T-helper 2 cell treated with Interferon-gamma antibody and Interleukin-4, amounts not matched to agents 5 μg/mL and 100 μg/mL, for 36 hours (primary cell): ENCODE results near the gene SULF2.

Experiments
- DNase-seq: peaks from one replicate; pipeline ENCODE4 v3.0.0; 2021; ENCODE audit warnings: low spot score
- H3K27ac Mint-ChIP-seq: one replicate; pipeline ENCODE4 v1.8.0; 2021; ENCODE audit warnings: mild to moderate bottlenecking, mixed read lengths
- H3K27me3 Mint-ChIP-seq: one replicate; pipeline ENCODE4 v1.8.0; 2021; ENCODE audit warnings: low read depth, mixed read lengths
- H3K36me3 Mint-ChIP-seq: one replicate; pipeline ENCODE4 v1.8.0; 2021; ENCODE audit warnings: low read depth, mixed read lengths
- H3K4me1 Mint-ChIP-seq: one replicate; pipeline ENCODE4 v1.8.0; 2021; ENCODE audit warnings: low read depth, mixed read lengths
- H3K4me3 Mint-ChIP-seq: one replicate; pipeline ENCODE4 v1.8.0; 2022; ENCODE audit warnings: mild to moderate bottlenecking, moderate library complexity, mixed read lengths
- H3K9me3 Mint-ChIP-seq: one replicate; pipeline ENCODE4 v1.8.0; 2021; ENCODE audit warnings: mixed read lengths

SULF2 gene

DNA sequence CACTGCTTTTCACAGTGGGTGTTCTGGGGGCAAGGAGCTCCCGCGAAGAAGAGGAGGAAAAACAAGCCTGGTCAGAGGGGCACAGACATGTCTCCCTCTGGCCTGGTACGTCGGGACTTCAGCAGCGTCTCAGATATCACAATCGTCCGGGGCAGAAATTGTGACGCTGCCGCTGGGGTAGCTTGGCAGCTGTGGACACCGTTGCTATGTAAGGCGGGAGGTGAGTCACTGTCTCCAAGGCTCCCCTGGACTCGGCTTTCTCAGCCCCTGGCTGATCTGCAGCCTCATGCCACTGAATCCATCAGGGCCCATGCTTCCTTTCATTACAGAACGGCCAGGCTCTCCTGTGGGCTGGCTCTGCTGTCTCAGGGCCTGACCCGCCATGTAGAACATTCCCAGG is 98.7 kb downstream of the SULF2 start:
- no peak for DNase-seq
- peaks cover 8% of the 10 kb centered on the region for H3K27me3 Mint-ChIP-seq

DNA sequence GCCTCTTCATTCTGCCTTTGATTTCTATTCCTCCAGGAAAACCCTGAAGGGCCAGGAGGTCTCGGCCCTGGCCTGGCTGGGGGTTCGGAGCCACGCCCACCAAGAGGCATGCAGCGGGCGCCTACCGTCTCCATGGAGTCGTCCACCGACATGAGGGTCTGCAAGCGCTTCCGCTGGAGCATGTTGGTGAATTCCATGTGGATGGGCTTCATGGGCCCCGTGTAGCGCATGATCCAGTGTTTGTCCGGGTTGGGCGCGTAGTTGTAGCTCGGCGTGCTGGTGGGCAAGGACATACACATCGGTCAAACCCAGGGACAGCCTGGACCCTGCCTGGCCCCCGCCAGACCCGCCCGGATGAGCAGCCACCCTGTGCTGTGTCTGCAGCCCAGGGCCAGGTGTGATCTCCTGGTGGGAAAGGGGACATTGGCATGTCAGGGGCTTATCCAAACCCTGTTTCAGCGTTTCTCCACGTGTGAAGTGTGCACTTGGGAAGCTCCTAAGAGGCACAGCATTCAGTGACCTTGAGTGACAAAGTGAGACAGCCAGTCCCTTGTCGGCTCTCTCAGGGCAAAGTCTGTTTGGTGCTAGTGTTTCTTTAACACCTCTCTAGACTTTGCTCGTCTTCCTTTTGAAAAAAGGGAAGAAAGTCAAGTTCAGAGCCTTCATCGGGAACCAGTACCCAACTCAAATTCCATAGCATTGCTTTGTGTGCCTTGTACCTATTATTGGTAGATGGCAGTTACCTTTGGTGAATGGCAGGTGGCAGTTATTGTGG is 100.8 kb downstream of the SULF2 start:
- no peaks in the 10 kb centered on the region for H3K36me3 Mint-ChIP-seq
- no peak for DNase-seq
- H3K9me3 Mint-ChIP-seq: no peaks in the 10 kb centered on the region
- no peak overlapping the region for H3K4me3 Mint-ChIP-seq
- no peaks in the 10 kb centered on the region for H3K4me1 Mint-ChIP-seq
- no peaks in the 10 kb centered on the region for H3K27me3 Mint-ChIP-seq
- no peak overlapping the region for H3K27ac Mint-ChIP-seq

More for the DNA sequence above, 98.7 kb downstream of the SULF2 start:
- Mint-ChIP-seq H3K4me3 (no peak overlapping the region), H3K27ac (no peak overlapping the region), H3K9me3 (no peaks in the 10 kb centered on the region), H3K4me1 (no peaks in the 10 kb centered on the region), H3K36me3 (no peaks in the 10 kb centered on the region)

DNA sequence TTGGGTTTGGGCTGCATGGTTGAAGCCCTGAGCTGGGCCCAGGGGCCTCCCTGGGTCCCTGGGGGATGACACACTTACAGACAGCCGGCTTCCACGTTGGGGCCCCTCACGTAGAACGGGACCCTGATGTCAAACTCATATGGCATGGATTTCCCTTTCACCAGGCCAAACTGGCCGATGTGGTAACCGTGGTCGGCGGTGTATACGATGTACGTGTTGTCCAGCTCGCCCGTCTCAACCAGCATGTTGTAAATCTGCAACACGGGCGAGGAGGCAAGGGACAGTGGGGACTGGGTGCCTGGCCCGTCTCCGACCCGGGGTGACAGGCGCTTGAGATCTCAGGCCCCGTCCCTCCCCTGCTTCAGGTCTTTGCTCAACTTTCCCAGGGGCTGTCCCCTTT is 102.4 kb downstream of the SULF2 start:
- DNase-seq: no peak
- Mint-ChIP-seq H3K27ac (no peak overlapping the region), H3K4me3 (no peak overlapping the region), H3K27me3 (no peaks in the 10 kb centered on the region), H3K4me1 (no peaks in the 10 kb centered on the region), H3K36me3 (no peaks in the 10 kb centered on the region), H3K9me3 (no peaks in the 10 kb centered on the region)

DNA sequence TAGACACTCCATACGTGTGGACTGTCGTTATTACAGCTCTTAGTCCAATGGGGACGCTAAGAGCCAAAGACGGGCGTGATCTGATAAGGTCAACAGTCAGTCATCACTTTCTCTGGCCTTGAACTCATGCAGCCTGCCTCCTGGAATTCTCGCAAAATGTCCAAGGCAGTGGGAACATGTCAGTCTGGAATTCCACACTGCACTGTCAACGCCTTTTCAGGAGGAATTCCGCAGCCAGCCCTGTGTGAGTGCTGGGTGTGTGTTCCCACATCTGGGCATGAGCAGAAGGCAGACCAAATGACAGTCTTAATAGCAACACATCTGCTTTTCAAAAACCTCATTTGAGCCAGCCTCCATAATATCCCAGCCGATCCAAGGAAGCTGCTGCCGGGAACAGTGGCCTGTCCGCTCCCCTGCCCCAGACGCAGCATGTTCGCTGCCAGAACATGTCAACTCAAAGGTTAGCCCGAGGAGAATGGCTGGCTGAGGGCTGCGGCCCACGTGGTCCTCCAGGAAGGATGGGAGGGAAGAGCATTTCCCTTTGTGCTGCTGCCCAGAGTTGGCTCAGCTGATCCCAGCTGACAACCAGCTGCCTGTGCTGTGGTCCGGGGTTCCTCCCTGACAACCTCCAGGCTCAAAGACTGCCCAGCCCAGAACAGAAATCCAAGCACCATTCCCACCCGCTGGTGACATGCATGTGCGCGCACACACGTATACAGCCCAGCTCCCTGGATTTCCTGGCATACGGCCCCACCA is 103.1 kb downstream of the SULF2 start:
- H3K4me3 Mint-ChIP-seq: no peak overlapping the region
- no peak overlapping the region for H3K27ac Mint-ChIP-seq
- no peaks in the 10 kb centered on the region for H3K27me3 Mint-ChIP-seq
- DNase-seq: no peak
- H3K36me3 Mint-ChIP-seq: no peaks in the 10 kb centered on the region
- H3K9me3 Mint-ChIP-seq: no peaks in the 10 kb centered on the region
- H3K4me1 Mint-ChIP-seq: no peaks in the 10 kb centered on the region

DNA sequence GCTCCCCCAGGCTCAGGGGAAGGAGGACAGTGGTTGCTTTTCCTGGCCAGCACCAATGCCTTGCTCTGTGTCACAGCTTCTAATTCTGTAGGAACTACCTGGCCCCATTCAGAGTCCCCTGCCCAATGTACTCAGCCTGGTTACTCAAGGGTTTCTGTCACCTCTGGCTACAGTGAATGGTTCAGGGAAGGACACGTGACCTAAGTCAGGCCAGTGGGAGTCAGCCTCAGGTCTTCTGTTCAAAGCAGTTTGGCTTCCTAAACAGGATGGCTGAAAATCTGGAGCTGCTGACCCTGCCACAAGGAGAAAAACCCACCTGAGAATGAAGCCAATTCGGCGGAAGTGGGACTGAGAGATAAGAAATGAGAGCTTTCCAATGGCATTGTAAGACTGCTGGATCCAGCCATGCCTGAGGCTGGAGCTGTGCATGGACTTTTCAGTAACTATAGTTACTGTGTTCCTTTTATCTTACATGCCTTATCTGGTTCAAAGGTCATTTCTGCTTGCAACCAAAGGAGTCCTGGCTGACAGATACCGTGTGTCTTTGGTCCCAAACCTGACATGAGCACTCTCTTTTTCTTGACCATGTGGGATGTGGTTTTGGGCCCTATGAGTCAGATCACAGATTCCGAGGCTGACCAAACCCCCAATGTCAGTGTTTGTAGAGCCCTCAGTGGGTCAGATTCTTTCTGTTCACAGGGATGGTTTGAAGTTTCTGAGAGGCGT is 104.3 kb downstream of the SULF2 start:
- Mint-ChIP-seq H3K27ac (no peak overlapping the region), H3K36me3 (no peaks in the 10 kb centered on the region), H3K9me3 (no peaks in the 10 kb centered on the region), H3K27me3 (no peaks in the 10 kb centered on the region), H3K4me3 (no peak overlapping the region), H3K4me1 (no peaks in the 10 kb centered on the region)
- DNase-seq: no peak

DNA sequence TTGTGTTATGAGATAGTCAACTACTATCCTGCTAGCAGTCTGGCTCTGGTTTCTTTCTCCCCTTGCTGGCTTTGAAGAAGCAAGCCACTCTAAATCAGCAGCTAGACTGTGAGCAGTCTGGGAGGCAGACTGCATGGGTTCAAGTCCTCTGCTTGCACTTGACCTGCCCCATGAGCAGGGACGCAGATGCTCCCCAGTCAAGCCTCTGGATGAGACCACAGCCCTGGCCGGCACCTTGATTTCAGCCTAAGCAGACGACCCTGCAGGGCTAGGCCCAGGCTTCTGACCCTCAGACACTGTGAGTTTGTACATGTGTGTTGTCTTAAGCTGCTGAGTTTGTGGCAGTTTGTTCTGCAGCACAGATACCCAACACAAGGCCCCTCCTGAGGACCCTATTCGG is 105.8 kb downstream of the SULF2 start:
- Mint-ChIP-seq H3K4me1 (no peaks in the 10 kb centered on the region), H3K9me3 (no peaks in the 10 kb centered on the region), H3K36me3 (no peaks in the 10 kb centered on the region), H3K27ac (no peak overlapping the region), H3K27me3 (no peaks in the 10 kb centered on the region), H3K4me3 (no peak overlapping the region)
- no peak for DNase-seq

DNA sequence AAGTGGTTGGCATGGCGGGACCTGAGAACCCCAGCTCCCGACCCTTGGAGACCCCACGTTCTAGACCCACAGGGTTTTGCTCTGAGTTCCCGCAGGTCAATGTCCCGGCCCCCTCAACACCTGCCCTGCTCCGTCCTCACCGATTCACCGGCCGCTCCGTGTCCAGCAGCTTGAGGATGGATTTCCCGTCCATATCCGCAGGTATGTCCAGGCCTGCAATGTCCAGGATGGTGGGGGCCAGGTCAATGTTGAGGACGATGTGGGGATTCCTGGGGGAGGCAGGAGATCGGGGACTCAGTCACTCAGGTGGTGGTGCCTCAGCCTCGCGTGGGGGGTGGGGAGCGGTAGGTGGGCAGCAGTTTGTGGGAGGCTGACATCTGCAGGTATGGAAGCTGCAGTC is 106.7 kb downstream of the SULF2 start:
- Mint-ChIP-seq H3K4me3 (no peak overlapping the region), H3K4me1 (no peaks in the 10 kb centered on the region), H3K27ac (no peak overlapping the region), H3K27me3 (no peaks in the 10 kb centered on the region), H3K9me3 (no peaks in the 10 kb centered on the region), H3K36me3 (no peaks in the 10 kb centered on the region)
- DNase-seq: no peak

DNA sequence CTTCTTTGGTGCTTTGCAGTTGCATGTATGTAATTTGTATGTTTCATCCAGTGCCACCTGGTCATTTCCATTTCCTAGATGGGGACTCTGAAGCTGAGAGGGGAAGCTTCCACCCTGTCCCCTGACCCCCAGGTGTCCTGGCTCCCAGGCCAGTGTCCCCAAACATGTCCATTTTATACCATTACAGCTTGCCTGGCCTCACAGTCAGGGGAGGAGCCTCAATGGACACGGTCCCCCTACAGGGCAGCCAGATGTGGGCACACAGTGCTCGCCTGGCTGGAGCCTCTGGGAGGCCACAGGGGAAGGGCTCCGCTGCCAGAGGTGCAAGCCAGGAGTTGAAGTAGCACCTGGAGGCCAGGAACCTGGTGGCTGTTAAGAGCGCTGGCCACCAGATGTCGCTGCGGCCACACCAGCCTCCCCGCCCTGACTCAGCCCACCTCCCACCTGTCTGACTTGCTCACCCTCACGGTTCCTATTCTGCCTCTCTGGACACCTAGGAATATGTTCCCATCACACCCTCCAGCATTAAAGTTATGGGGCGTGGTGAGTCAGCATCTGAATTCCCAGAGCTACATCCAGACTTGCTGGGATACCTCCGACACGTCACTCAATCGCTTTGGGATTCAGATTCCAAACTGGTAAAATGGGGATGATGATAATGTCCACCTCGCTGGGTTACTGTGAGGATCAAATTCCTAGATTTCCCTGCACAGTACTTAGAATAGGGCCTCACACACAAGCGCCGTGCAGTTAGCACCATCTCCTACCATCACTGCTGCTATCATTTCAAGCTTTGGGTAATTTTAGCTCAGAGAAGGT is 107.4 kb downstream of the SULF2 start:
- Mint-ChIP-seq H3K27ac (no peak overlapping the region), H3K36me3 (no peaks in the 10 kb centered on the region)
- peak; percentile 43 for DNase-seq

DNA sequence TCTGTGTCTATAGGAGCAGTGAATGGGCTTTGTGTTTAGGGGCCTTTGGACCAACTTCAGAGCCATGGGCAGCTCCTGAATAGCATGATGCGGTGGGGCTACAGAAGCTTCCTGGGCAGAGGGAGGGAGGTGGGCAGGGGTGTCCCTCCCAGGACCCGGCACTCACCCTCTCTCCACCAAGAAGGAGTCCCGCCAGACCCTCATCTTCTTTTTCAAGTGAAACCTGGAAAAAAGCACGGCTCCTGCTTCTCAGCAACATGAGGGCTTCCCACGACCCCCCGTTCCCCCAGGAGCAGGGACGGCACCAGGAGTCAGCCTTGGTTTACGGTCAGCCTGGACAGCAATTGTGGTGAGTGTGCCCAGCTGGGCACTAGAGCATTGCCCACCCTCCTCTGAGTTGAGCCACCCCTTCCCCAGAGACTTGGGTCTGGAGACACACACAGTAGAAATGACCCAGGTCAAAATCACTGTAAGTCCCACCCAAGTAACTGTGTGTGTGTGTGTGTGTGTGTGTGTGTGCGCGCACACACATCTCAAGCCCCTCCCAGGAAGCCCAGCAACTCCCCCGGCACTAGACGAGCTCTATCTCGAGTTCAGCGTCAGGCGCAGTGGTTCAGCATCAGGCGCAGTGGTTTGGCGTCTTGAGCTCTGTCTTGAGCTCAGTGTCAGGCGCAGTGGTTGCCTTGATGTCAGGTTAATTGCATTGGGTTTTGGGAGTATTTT is 108.2 kb downstream of the SULF2 start:
- no peak for DNase-seq
- Mint-ChIP-seq H3K36me3 (no peaks in the 10 kb centered on the region), H3K27ac (no peak overlapping the region)

More for the DNA sequence above, 107.4 kb downstream of the SULF2 start:
- Mint-ChIP-seq H3K4me1 (no peaks in the 10 kb centered on the region), H3K4me3 (no peak overlapping the region), H3K27me3 (no peaks in the 10 kb centered on the region), H3K9me3 (no peaks in the 10 kb centered on the region)

DNA sequence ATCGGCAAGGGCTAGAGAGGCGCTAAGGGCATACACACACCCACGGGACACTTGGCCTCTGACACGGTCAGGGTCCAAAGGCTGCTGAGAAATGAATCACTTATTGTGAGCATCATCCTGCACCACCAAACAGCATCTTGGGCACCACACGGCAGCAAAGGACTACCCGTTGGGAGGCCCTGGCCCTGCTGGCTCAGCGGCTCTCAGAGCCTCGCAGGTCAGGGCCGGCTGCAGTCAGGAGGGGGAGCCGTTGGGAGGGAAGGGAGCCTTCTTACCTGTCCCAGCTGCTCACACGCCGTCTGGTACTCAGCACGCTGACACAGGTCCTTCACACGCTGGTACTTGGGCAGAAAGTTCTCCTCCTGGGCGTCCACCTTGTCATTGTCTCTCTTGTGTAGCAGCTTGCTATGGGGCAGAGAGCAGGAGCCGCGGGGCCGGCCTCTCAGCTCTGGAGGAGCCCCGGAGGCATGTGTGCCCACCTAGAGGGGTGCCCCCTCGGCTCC is 109.0 kb downstream of the SULF2 start:
- Mint-ChIP-seq H3K27ac (no peak overlapping the region), H3K27me3 (no peaks in the 10 kb centered on the region), H3K4me3 (no peak overlapping the region), H3K9me3 (no peaks in the 10 kb centered on the region), H3K36me3 (no peaks in the 10 kb centered on the region), H3K4me1 (no peaks in the 10 kb centered on the region)
- DNase-seq: no peak

More for the DNA sequence above, 108.2 kb downstream of the SULF2 start:
- Mint-ChIP-seq H3K4me3 (no peak overlapping the region), H3K27me3 (no peaks in the 10 kb centered on the region), H3K9me3 (no peaks in the 10 kb centered on the region), H3K4me1 (no peaks in the 10 kb centered on the region)

DNA sequence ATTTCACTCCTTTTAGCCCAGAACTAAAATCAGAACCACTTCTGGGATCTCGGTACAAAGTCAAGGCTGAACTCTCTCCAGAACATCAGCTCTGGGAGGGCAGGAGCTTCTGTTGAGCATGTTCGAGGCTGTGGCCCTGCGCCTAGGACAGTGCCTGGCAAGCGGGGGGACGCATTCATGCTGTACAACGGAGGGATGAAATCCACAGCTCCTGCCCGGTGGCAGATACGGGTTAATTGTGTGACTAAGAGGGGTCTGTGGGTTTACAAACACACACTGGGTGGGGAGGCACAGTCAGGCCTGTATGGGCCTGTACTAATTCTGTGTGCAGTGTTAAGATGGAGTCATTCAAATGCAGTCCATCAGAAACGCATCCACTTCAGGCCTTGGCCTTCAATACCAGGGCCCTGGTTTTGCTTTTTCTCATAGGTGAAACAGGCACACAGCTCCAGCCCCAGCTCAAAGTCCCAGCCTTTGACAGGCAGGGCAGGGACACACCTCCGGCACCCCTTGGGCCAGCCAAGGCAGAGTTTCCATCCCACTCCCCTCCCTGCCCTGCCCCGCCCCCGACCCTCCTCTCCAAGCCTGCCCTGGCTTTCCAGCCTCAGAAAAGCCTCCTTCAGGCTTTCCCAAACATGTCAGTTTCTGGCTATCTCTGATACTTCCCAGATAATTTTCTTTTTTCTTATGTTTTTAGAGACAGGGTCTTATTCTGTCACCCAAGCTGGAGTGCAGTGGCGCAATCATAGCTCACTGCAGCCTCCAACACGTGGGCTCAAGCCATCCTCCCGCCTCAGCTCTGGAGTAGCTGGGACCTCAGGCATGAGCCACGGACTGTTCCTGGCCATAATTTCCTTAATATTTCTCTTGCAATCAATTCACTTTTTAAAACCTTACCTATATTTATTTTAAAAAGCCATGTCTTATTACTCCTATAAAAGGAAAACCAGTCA is 109.8 kb downstream of the SULF2 start:
- Mint-ChIP-seq H3K27ac (no peak overlapping the region), H3K27me3 (no peaks in the 10 kb centered on the region), H3K9me3 (no peaks in the 10 kb centered on the region), H3K4me3 (no peak overlapping the region), H3K4me1 (no peaks in the 10 kb centered on the region), H3K36me3 (no peaks in the 10 kb centered on the region)
- no peak for DNase-seq

DNA sequence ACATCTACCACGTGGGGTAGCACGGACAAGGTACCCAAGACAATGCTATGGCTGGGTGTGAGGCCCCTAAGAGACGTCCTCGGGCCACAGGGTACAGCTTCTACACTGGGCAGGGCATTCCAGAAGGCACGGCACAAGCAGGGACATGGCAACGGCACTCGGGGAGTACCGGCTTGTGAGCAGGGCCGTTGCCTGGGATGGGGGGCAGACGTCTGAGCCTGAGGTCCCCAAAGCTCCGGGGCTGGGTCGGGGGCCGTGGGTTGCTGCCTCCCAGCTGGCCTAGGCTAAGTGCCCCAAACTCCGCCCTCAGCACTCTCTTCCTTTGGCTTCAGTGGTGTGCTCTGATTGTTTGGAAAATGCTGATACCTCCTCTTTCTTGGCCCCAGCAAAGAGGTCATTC is 110.6 kb downstream of the SULF2 start:
- no peak overlapping the region for H3K27ac Mint-ChIP-seq

More for the DNA sequence above, 110.6 kb downstream of the SULF2 start:
- H3K27me3 Mint-ChIP-seq: no peaks in the 10 kb centered on the region
- no peaks in the 10 kb centered on the region for H3K36me3 Mint-ChIP-seq
- H3K4me1 Mint-ChIP-seq: no peaks in the 10 kb centered on the region
- H3K4me3 Mint-ChIP-seq: no peak overlapping the region
- DNase-seq: no peak
- H3K9me3 Mint-ChIP-seq: no peaks in the 10 kb centered on the region
